Loucy (cell line): ENCODE data around the gene TIMM44.

Experiments used
- H2AFZ ChIP-seq: fragments of 200-600 bp; sonication (generic); 2 replicates; pipeline ENCODE4 v1.6.0; 2016; ENCODE audit warnings: antibody characterized with exemption, mild to moderate bottlenecking, low read length, moderate library complexity
- H3F3A ChIP-seq: fragments of 200-600 bp; 2 replicates; pipeline ENCODE4 v1.6.0; 2016; ENCODE audit warnings: antibody characterized with exemption, low read depth, mild to moderate bottlenecking
- H3K27me3 ChIP-seq: fragments of 200-600 bp; sonication (generic); 2 replicates; pipeline ENCODE4 v1.6.1; 2014; ENCODE audit warnings: low read length, mild to moderate bottlenecking; ENCODE audit not compliant: insufficient read depth, poor library complexity, severe bottlenecking
- H3K36me3 ChIP-seq: fragments of 200-600 bp; sonication (generic); 2 replicates; pipeline ENCODE4 v1.6.1; 2016; ENCODE audit warnings: low read length; ENCODE audit not compliant: insufficient read depth
- H3K4me1 ChIP-seq: fragments of 200-600 bp; sonication (generic); 2 replicates; pipeline ENCODE4 v1.5.1; 2014; ENCODE audit warnings: low read length, mild to moderate bottlenecking; ENCODE audit not compliant: insufficient read depth, poor library complexity, severe bottlenecking
- H3K4me2 ChIP-seq: fragments of 200-600 bp; sonication (generic); 2 replicates; pipeline ENCODE4 v1.6.0; 2014; ENCODE audit warnings: antibody characterized with exemption, low read length, low read depth, mild to moderate bottlenecking; ENCODE audit not compliant: poor library complexity, severe bottlenecking
- H3K4me3 ChIP-seq: fragments of 200-600 bp; sonication (generic); 2 replicates; pipeline ENCODE4 v1.5.1; 2014; ENCODE audit warnings: low read length, mild to moderate bottlenecking, mixed read lengths; ENCODE audit not compliant: poor library complexity, severe bottlenecking
- H3K79me2 ChIP-seq: fragments of 200-600 bp; sonication (generic); 2 replicates; pipeline ENCODE4 v1.6.1; 2014; ENCODE audit warnings: low read length; ENCODE audit not compliant: insufficient read depth
- H3K9ac ChIP-seq: fragments of 200-600 bp; sonication (generic); 2 replicates; pipeline ENCODE4 v1.6.0; 2014; ENCODE audit warnings: mild to moderate bottlenecking, low read depth, low read length, moderate library complexity; ENCODE audit not compliant: poor library complexity, severe bottlenecking
- H3K9me2 ChIP-seq: fragments of 200-600 bp; sonication (generic); replicated peaks from 2 replicates; pipeline ENCODE4 v1.6.1; 2016; ENCODE audit warnings: low read depth, low read length, mixed read lengths
- H3K9me3 ChIP-seq: fragments of 200-600 bp; sonication (generic); 2 replicates; pipeline ENCODE4 v1.6.1; 2014; ENCODE audit warnings: mild to moderate bottlenecking, antibody characterized with exemption, low read length, low read depth; ENCODE audit not compliant: insufficient read depth
- H4K20me1 ChIP-seq: fragments of 200-600 bp; sonication (generic); 2 replicates; pipeline ENCODE4 v1.6.0; 2014; ENCODE audit warnings: antibody characterized with exemption, low read length, mild to moderate bottlenecking; ENCODE audit not compliant: insufficient read depth, poor library complexity, severe bottlenecking
- CTCF ChIP-seq: fragments of 200-600 bp; sonication (generic); conservative IDR thresholded peaks from 2 replicates; pipeline ENCODE4 v1.5.1; 2014; ENCODE audit warnings: mild to moderate bottlenecking, antibody characterized with exemption, low read length
- EZH2phosphoT487 ChIP-seq: fragments of 200-600 bp; IDR thresholded peaks from 2 replicates; pipeline ENCODE4 v1.6.1; 2018; ENCODE audit warnings: antibody characterized with exemption, mild to moderate bottlenecking, moderate library complexity, borderline replicate concordance

TIMM44 gene

GRCh38 chr19:7959211-7959610 lies 15.7 kb upstream of the TIMM44 start:
- H3K79me2 ChIP-seq, result no peaks in the 10 kb centered on the region
- H2AFZ ChIP-seq, result no peak overlapping the region
- H3F3A ChIP-seq, result no peaks in the 10 kb centered on the region
- peaks cover 56% of the 10 kb centered on the region; the same call in 1 of the 2 replicates for H3K36me3 ChIP-seq
- no peaks in the 10 kb centered on the region for H3K9me2 ChIP-seq
- H3K9me3 ChIP-seq, result no peaks in the 10 kb centered on the region
- H3K27me3 ChIP-seq, result no peaks in the 10 kb centered on the region
- H3K9ac ChIP-seq, result no peak overlapping the region
- H4K20me1 ChIP-seq, result no peaks in the 10 kb centered on the region
- TF ChIP-seq CTCF (no peak), EZH2phosphoT487 (no peak)
- no peak overlapping the region for H3K4me3 ChIP-seq
- no peaks in the 10 kb centered on the region for H3K4me1 ChIP-seq
- H3K4me2 ChIP-seq, result no peak overlapping the region

GRCh38 chr19:7955696-7956095 lies 12.2 kb upstream of the TIMM44 start:
- H3K4me1 ChIP-seq, result peaks cover 4% of the 10 kb centered on the region
- no peak overlapping the region for H3K4me3 ChIP-seq
- no peak overlapping the region for H3K4me2 ChIP-seq
- peaks cover 21% of the 10 kb centered on the region; the same call in 1 of the 2 replicates for H3K36me3 ChIP-seq
- no peak overlapping the region for H3K9ac ChIP-seq
- H4K20me1 ChIP-seq, result no peaks in the 10 kb centered on the region
- H3F3A ChIP-seq, result no peaks in the 10 kb centered on the region
- H3K9me3 ChIP-seq, result no peaks in the 10 kb centered on the region
- no peaks in the 10 kb centered on the region for H3K27me3 ChIP-seq
- H3K9me2 ChIP-seq, result no peaks in the 10 kb centered on the region
- H2AFZ ChIP-seq, result no peak overlapping the region
- TF ChIP-seq EZH2phosphoT487 (no peak), CTCF (no peak)
- no peaks in the 10 kb centered on the region for H3K79me2 ChIP-seq

- Histone ChIP-seq H4K20me1 (no peaks in the 10 kb centered on the region), H3K36me3 (peaks cover 9% of the 10 kb centered on the region; the same call in 1 of the 2 replicates), H3K4me1 (peaks cover 4% of the 10 kb centered on the region), H3F3A (no peaks in the 10 kb centered on the region), H3K4me2 (no peak overlapping the region), H3K79me2 (no peaks in the 10 kb centered on the region), H3K9me3 (no peaks in the 10 kb centered on the region), H3K27me3 (no peaks in the 10 kb centered on the region), H3K4me3 (no peak overlapping the region), H2AFZ (no peak overlapping the region), H3K9me2 (no peaks in the 10 kb centered on the region), H3K9ac (no peak overlapping the region)
- TF ChIP-seq EZH2phosphoT487 (no peak), CTCF (no peak)
These were observed 10.1 kb upstream of the TIMM44 start for GRCh38 chr19:7953576-7953975.
